SK-N-SH (cell line): ENCODE data around the gene SERINC2. TPM values are rescaled to one million over a fixed set of nuclear protein-coding genes. Genes with fewer than 3 reads are reported as not detected.
A peak's percentile ranks its signal among the peaks of the same experiment; 100 is the strongest.

Experiments used
- CTCF ChIA-PET: fragments of 300-600, 350-600 bp; formaldehyde crosslinking; extraction: SDS; loops from one replicate; lab custom pipeline; 2021; lab: Yijun Ruan, JAX
- POLR2A ChIA-PET: fragments of 350-600 bp; sonication (Branson Sonifier 250); formaldehyde crosslinking; extraction: SDS; loops from one replicate; lab custom pipeline; 2020; ENCODE audit warnings: antibody characterized with exemption, inconsistent platforms; lab: Yijun Ruan, JAX
- DNase-seq: peaks from one replicate; pipeline ENCODE4 v3.0.0; 2012
- H2AFZ ChIP-seq: fragments of 200-600 bp; sonication (generic); 2 replicates; pipeline ENCODE4 v1.8.1; 2016; ENCODE audit warnings: antibody characterized with exemption, mild to moderate bottlenecking, low read depth
- H3F3A ChIP-seq: fragments of 200-600 bp; sonication (generic); replicated peaks from 2 replicates; pipeline ENCODE3; 2016; ENCODE audit warnings: antibody characterized with exemption, mild to moderate bottlenecking; ENCODE audit not compliant: insufficient read depth
- H3K27ac ChIP-seq, 2 experiments: fragments of 200-500 bp in 1 of 2; fragments of 200-600 bp in 1 of 2; sonication (Bioruptor generic) in 1 of 2; sonication (generic), shearing (Covaris generic) in 1 of 2; 2 replicates each; pipeline versions ENCODE4 v1.5.1 to v1.6.1; 2014 to 2016; ENCODE audit warnings: low read depth in 2 of 2, inconsistent platforms in 1 of 2, low read length in 1 of 2, mild to moderate bottlenecking in 1 of 2, mixed read lengths in 1 of 2
- H3K27me3 ChIP-seq: fragments of 200-600 bp; sonication (generic), shearing (Covaris generic); 2 replicates; pipeline ENCODE4 v1.6.1; 2016; ENCODE audit warnings: mixed run types; ENCODE audit not compliant: insufficient read depth
- H3K36me3 ChIP-seq, 2 experiments: fragments of 200-500 bp in 1 of 2; fragments of 200-600 bp in 1 of 2; sonication (Bioruptor generic) in 1 of 2; sonication (generic) in 1 of 2; replicated peaks in 1 of 2; 2 replicates each; pipeline versions ENCODE3 to v1.5.1; 2014 to 2016; ENCODE audit warnings: low read length in 1 of 2, mild to moderate bottlenecking in 1 of 2; ENCODE audit not compliant: insufficient read depth in 2 of 2, control insufficient read depth in 1 of 2
- H3K4me1 ChIP-seq, 2 experiments: fragments of 200-500 bp in 1 of 2; fragments of 200-600 bp in 1 of 2; sonication (Bioruptor generic) in 1 of 2; sonication (generic), shearing (Covaris generic) in 1 of 2; 2 replicates each; pipeline versions ENCODE4 v1.5.1 to v1.6.1; 2014 to 2016; ENCODE audit warnings: low read depth in 1 of 2, low read length in 1 of 2, mixed run types in 1 of 2; ENCODE audit not compliant: insufficient read depth in 2 of 2, control insufficient read depth in 1 of 2
- H3K4me2 ChIP-seq: fragments of 200-600 bp; sonication (generic), shearing (Covaris generic); 2 replicates; pipeline ENCODE4 v1.6.1; 2017; ENCODE audit warnings: mixed run types
- H3K4me3 ChIP-seq, 2 experiments: fragments of 200-500 bp in 1 of 2; fragments of 200-600 bp in 1 of 2; sonication (Bioruptor generic) in 1 of 2; sonication (generic), shearing (Covaris generic) in 1 of 2; 2 replicates each; pipeline versions ENCODE4 v1.5.1 to v1.8.1; 2014 to 2016; ENCODE audit warnings: low read depth in 2 of 2, inconsistent platforms in 1 of 2, low read length in 1 of 2, mild to moderate bottlenecking in 1 of 2, mixed read lengths in 1 of 2, moderate library complexity in 1 of 2
- H3K79me2 ChIP-seq: fragments of 200-600 bp; sonication (generic); 2 replicates; pipeline ENCODE4 v1.8.1; 2017; ENCODE audit warnings: mild to moderate bottlenecking; ENCODE audit not compliant: insufficient read depth
- H3K9ac ChIP-seq: fragments of 200-600 bp; sonication (generic); 2 replicates; pipeline ENCODE4 v1.6.1; 2017; ENCODE audit warnings: mixed run types
- H3K9me2 ChIP-seq: fragments of 200-600 bp; sonication (generic); 2 replicates; pipeline ENCODE4 v1.6.1; 2017; ENCODE audit warnings: mixed run types
- H3K9me3 ChIP-seq: fragments of 200-600 bp; sonication (generic); 2 replicates; pipeline ENCODE4 v1.6.1; 2017; ENCODE audit warnings: mixed run types, mild to moderate bottlenecking, moderate library complexity
- H4K20me1 ChIP-seq: fragments of 200-600 bp; sonication (generic); 2 replicates; pipeline ENCODE4 v1.6.1; 2017; ENCODE audit warnings: mild to moderate bottlenecking, mixed run types; ENCODE audit not compliant: insufficient read depth
- CTCF ChIP-seq: fragments of 200-600 bp; sonication (generic); IDR thresholded peaks from 2 replicates; pipeline ENCODE4 v1.6.1; 2017; ENCODE audit warnings: antibody characterized with exemption, mild to moderate bottlenecking, moderate library complexity
- ELF1 ChIP-seq: IDR thresholded peaks from 2 replicates; pipeline ENCODE4 v1.4.0; 2012
- GABPA ChIP-seq: IDR thresholded peaks from 2 replicates; pipeline ENCODE4 v1.4.0; 2012; ENCODE audit warnings: low read depth, mild to moderate bottlenecking
- GATA2 ChIP-seq: sonication (generic); formaldehyde crosslinking; IDR thresholded peaks from 2 replicates; pipeline ENCODE4 v1.5.0; 2020; ENCODE audit warnings: mild to moderate bottlenecking, missing genetic modification reagents
- JUND ChIP-seq: IDR thresholded peaks from 2 replicates; pipeline ENCODE4 v1.4.0; 2012
- MXI1 ChIP-seq: IDR thresholded peaks from 2 replicates; pipeline ENCODE4 v1.6.1; 2012; ENCODE audit warnings: mild to moderate bottlenecking, low read depth, low read length, improper control_type of control experiment
- NRF1 ChIP-seq: IDR thresholded peaks from 2 replicates; pipeline ENCODE4 v1.6.1; 2012; ENCODE audit warnings: low read depth, mild to moderate bottlenecking, low read length
- RAD21 ChIP-seq: IDR thresholded peaks from 2 replicates; pipeline ENCODE4 v1.6.1; 2012; ENCODE audit warnings: mild to moderate bottlenecking, low read length
- RCOR1 ChIP-seq: fragments of 150-350 bp; IDR thresholded peaks from 2 replicates; pipeline ENCODE4 v1.6.1; 2017; ENCODE audit warnings: antibody characterized with exemption, low read length
- REST ChIP-seq: IDR thresholded peaks from 2 replicates; pipeline ENCODE4 v1.6.1; 2012; ENCODE audit warnings: mild to moderate bottlenecking, low read depth, low read length, moderate library complexity
- RFX5 ChIP-seq: IDR thresholded peaks from 2 replicates; pipeline ENCODE4 v1.6.1; 2012; ENCODE audit warnings: mild to moderate bottlenecking, improper control_type of control experiment, low read length
- RXRA ChIP-seq: IDR thresholded peaks from 2 replicates; pipeline ENCODE4 v1.4.0; 2012; ENCODE audit warnings: low read depth, mild to moderate bottlenecking, borderline replicate concordance
- SIN3A ChIP-seq: IDR thresholded peaks from 2 replicates; pipeline ENCODE4 v1.6.1; 2012; ENCODE audit warnings: low read depth, mild to moderate bottlenecking, low read length, moderate library complexity, borderline replicate concordance
- TEAD4 ChIP-seq: IDR thresholded peaks from 2 replicates; pipeline ENCODE4 v1.4.0; 2012; ENCODE audit warnings: mild to moderate bottlenecking, borderline replicate concordance; ENCODE audit not compliant: insufficient read depth
- USF1 ChIP-seq: IDR thresholded peaks from 2 replicates; pipeline ENCODE4 v1.4.0; 2012; ENCODE audit warnings: low read depth, borderline replicate concordance
- YY1 ChIP-seq: IDR thresholded peaks from 2 replicates; pipeline ENCODE4 v1.4.0; 2012; ENCODE audit warnings: low read depth, mild to moderate bottlenecking
- WGBS: methylation state at CpG from one replicate; pipeline ENCODE4 v1.1.6; 2017; ENCODE audit warnings: low lambda C conversion rate; 5-methylcytosine and 5-hydroxymethylcytosine counted together
- polyA plus RNA-seq, 3 experiments: library from polyadenylated mRNA; depleted of rRNA; stranded (reverse); fragments of >200 nt; gene quantifications; 2 replicates each; pipeline ENCODE4 v1.2.3, GENCODE V29; 2012

Gene SERINC2
- polyA plus RNA-seq, 1 of the 3 experiments (the other 2 are of a cell fraction), result 22.2 TPM

GRCh38 chr1:31382379-31382989 lies 30.5 kb upstream of the SERINC2 start:
- no peak overlapping the region for H3K4me2 ChIP-seq
- H3K27ac ChIP-seq, result peak overlapping the region in 1 of 2 experiments; percentile 74; a peak in 2 of 4 replicates
- H3K9ac ChIP-seq, result no peak overlapping the region
- H2AFZ ChIP-seq, result no peak overlapping the region
- peak; percentile 73 for TF ChIP-seq GATA2
- TF ChIP-seq REST, result no peak
- peak; percentile 39; the same call in 1 of the 2 replicates for TF ChIP-seq MXI1
- TF ChIP-seq JUND, result no peak
- no peak for TF ChIP-seq SIN3A
- peak; percentile 26; the same call in 1 of the 2 replicates for TF ChIP-seq RCOR1
- ChIA-PET CTCF (interaction anchor here (1.2 kb wide), 1 partner anchor 39 kb away, joined by 5 read pairs; no protein-coding TSS in a partner anchor), POLR2A (no interaction called here)
- H3F3A ChIP-seq, result no peaks in the 10 kb centered on the region
- H3K4me3 ChIP-seq, result no peak overlapping the region
- peak; percentile 67 for DNase-seq
- H4K20me1 ChIP-seq, result no peaks in the 10 kb centered on the region
- H3K36me3 ChIP-seq, result no peaks in the 10 kb centered on the region
- 47% methylated on average over 3 of the region's 3 CpGs for WGBS
- H3K9me2 ChIP-seq, result no peaks in the 10 kb centered on the region
- H3K79me2 ChIP-seq, result no peaks in the 10 kb centered on the region
- peaks cover 0 to 24% of the 10 kb centered on the region in 2 experiments; a peak in 1 of 4 replicates for H3K4me1 ChIP-seq
- H3K9me3 ChIP-seq, result no peaks in the 10 kb centered on the region
- no peaks in the 10 kb centered on the region for H3K27me3 ChIP-seq

- H3K27me3 ChIP-seq, result no peaks in the 10 kb centered on the region
- 87% methylated on average over 1 of the region's 1 CpG for WGBS
- CTCF ChIA-PET, result interaction anchor here (0.9 to 4.1 kb wide), 5 partner anchors 11 to 179 kb away, joined by 4 to 35 read pairs (median 4); no protein-coding TSS in a partner anchor
- TF ChIP-seq GABPA (no peak), GATA2 (no peak), RFX5 (no peak), ELF1 (no peak), REST (no peak), RAD21 (no peak), RCOR1 (no peak), USF1 (no peak), CTCF (no peak), YY1 (no peak), RXRA (no peak), NRF1 (no peak), SIN3A (no peak), TEAD4 (no peak)
Measured at GRCh38 chr1:31383967-31384366, 29.0 kb upstream of the SERINC2 start.

More at GRCh38 chr1:31383967-31384366, 29.0 kb upstream of the SERINC2 start:
- Histone ChIP-seq H3K9ac (no peak overlapping the region), H3K4me3 (no peak overlapping the region), H3K9me3 (no peaks in the 10 kb centered on the region), H3K27ac (no peak overlapping the region), H2AFZ (no peak overlapping the region), H3K79me2 (no peaks in the 10 kb centered on the region), H3K36me3 (no peaks in the 10 kb centered on the region), H3K4me2 (no peak overlapping the region), H4K20me1 (no peaks in the 10 kb centered on the region), H3F3A (no peaks in the 10 kb centered on the region), H3K9me2 (no peaks in the 10 kb centered on the region), H3K4me1 (peaks cover 0 to 24% of the 10 kb centered on the region in 2 experiments; a peak in 1 of 4 replicates)
- no peak for DNase-seq
- POLR2A ChIA-PET, result interaction anchor here (1.6 kb wide), 1 partner anchor 11 kb away, joined by 4 read pairs; no protein-coding TSS in a partner anchor
